Sigmoid colon (tissue), 4 donors: ENCODE data around the gene TMEM184B.

Experiments used
- EP300 ChIP-seq, 4 donors: sonication (generic); formaldehyde crosslinking; IDR thresholded peaks; one replicate each; pipeline ENCODE4 v1.6.1; 2017; ENCODE audit warnings: antibody characterized with exemption in 4 of 4
- TF ChIP-seq, protein P1 (sequence below), 4 experiments: fragments of 450-650 bp in 3 of 4; fragments of 200-600 bp in 1 of 4; IDR thresholded peaks; one replicate each; pipeline ENCODE4 v1.5.1; 2016 to 2019; ENCODE audit warnings: antibody characterized with exemption in 4 of 4, mild to moderate bottlenecking in 3 of 4, moderate library complexity in 2 of 4

- no peak for TF ChIP-seq EP300 (IDR thresholded peaks at IDR 0.05)
- TF ChIP-seq, protein P1, sequence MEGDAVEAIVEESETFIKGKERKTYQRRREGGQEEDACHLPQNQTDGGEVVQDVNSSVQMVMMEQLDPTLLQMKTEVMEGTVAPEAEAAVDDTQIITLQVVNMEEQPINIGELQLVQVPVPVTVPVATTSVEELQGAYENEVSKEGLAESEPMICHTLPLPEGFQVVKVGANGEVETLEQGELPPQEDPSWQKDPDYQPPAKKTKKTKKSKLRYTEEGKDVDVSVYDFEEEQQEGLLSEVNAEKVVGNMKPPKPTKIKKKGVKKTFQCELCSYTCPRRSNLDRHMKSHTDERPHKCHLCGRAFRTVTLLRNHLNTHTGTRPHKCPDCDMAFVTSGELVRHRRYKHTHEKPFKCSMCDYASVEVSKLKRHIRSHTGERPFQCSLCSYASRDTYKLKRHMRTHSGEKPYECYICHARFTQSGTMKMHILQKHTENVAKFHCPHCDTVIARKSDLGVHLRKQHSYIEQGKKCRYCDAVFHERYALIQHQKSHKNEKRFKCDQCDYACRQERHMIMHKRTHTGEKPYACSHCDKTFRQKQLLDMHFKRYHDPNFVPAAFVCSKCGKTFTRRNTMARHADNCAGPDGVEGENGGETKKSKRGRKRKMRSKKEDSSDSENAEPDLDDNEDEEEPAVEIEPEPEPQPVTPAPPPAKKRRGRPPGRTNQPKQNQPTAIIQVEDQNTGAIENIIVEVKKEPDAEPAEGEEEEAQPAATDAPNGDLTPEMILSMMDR (IDR thresholded peaks at IDR 0.05): no peak
Measured at GRCh38 chr22:38251341-38251692, 21.5 kb downstream of the TMEM184B start.
